ENCODE data around the gene MGAT4C.

The MGAT4C gene

GRCh38 chr12:86229772-86230171, 26.4 kb downstream of the MGAT4C start:
- no peak for DNase-seq (ENCODE audit: low read depth)
- no peak overlapping the region for H3K4me3 ChIP-seq (ENCODE audit: low read depth, low read length)
- TF ChIP-seq, protein P1, sequence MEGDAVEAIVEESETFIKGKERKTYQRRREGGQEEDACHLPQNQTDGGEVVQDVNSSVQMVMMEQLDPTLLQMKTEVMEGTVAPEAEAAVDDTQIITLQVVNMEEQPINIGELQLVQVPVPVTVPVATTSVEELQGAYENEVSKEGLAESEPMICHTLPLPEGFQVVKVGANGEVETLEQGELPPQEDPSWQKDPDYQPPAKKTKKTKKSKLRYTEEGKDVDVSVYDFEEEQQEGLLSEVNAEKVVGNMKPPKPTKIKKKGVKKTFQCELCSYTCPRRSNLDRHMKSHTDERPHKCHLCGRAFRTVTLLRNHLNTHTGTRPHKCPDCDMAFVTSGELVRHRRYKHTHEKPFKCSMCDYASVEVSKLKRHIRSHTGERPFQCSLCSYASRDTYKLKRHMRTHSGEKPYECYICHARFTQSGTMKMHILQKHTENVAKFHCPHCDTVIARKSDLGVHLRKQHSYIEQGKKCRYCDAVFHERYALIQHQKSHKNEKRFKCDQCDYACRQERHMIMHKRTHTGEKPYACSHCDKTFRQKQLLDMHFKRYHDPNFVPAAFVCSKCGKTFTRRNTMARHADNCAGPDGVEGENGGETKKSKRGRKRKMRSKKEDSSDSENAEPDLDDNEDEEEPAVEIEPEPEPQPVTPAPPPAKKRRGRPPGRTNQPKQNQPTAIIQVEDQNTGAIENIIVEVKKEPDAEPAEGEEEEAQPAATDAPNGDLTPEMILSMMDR (IDR thresholded peaks at IDR 0.05; ENCODE audit: low read depth, low read length), result no peak
- TF ChIP-seq POLR2A (IDR thresholded peaks at IDR 0.05; ENCODE audit: extremely low read depth, insufficient read length) (no peak), MYC (IDR thresholded peaks at IDR 0.05; ENCODE audit: low read depth, low read length) (no peak)
- TF ChIP-seq, protein P2, sequence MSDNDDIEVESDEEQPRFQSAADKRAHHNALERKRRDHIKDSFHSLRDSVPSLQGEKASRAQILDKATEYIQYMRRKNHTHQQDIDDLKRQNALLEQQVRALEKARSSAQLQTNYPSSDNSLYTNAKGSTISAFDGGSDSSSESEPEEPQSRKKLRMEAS (IDR thresholded peaks at IDR 0.05; ENCODE audit: low read depth, low read length), result no peak

DNA sequence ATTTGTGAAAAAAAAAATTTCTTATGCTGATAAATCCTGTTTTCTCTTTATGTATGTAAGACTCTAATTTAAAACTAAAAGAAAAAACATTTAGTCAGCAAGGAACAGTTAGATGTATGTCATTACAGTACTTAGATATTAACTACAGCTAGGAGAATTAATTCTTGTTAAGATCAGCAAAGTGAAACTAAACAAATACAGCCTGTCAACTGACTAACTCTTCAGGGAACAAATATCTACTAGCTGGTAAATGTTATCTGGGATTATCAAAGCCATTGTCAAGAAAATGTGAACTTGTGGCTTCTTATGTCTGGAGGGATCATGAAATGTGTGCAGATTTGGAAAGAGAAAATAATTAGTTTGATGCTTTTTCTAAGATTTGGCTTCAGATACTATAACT, 27.5 kb downstream of the MGAT4C start:
- no peak for TF ChIP-seq MYC (IDR thresholded peaks at IDR 0.05; ENCODE audit: low read depth, low read length)
- TF ChIP-seq, protein P1 (IDR thresholded peaks at IDR 0.05; ENCODE audit: low read depth, low read length), result no peak
- no peak for TF ChIP-seq POLR2A (IDR thresholded peaks at IDR 0.05; ENCODE audit: extremely low read depth, insufficient read length)
- TF ChIP-seq, protein P2 (IDR thresholded peaks at IDR 0.05; ENCODE audit: low read depth, low read length), result no peak
- H3K4me3 ChIP-seq (ENCODE audit: low read depth, low read length), result no peak overlapping the region
- DNase-seq (ENCODE audit: low read depth), result no peak

GRCh38 chr12:86226481-86226880, 29.7 kb downstream of the MGAT4C start:
- DNase-seq (ENCODE audit: low read depth), result no peak
- TF ChIP-seq POLR2A (IDR thresholded peaks at IDR 0.05; ENCODE audit: extremely low read depth, insufficient read length) (no peak), MYC (IDR thresholded peaks at IDR 0.05; ENCODE audit: low read depth, low read length) (no peak)
- TF ChIP-seq, protein P1 (IDR thresholded peaks at IDR 0.05; ENCODE audit: low read depth, low read length), result no peak
- TF ChIP-seq, protein P2 (IDR thresholded peaks at IDR 0.05; ENCODE audit: low read depth, low read length), result no peak
- H3K4me3 ChIP-seq (ENCODE audit: low read depth, low read length), result no peak overlapping the region

DNA sequence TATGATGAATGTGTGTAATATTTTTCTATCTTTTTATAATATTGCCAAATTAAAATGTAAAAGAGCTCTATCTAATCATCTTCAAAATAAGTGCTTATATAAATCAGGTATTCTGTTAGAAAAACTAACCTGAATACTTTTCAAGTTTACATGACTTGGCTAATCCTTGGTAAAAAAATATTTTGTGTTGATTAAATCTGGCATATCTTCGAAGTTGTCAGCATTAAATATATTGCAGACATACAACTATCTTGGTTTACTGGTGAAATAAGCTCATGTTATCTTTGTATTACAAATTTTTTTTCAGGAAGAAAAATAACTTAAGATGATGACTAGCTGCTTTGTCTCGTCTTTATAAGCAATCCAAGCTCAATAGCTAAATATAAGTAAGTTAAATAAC, 39.6 kb downstream of the MGAT4C start:
- no peak overlapping the region for H3K4me3 ChIP-seq (ENCODE audit: low read depth, low read length)
- TF ChIP-seq, protein P2 (IDR thresholded peaks at IDR 0.05; ENCODE audit: low read depth, low read length), result no peak
- TF ChIP-seq POLR2A (IDR thresholded peaks at IDR 0.05; ENCODE audit: extremely low read depth, insufficient read length) (no peak), MYC (IDR thresholded peaks at IDR 0.05; ENCODE audit: low read depth, low read length) (no peak)
- TF ChIP-seq, protein P1 (IDR thresholded peaks at IDR 0.05; ENCODE audit: low read depth, low read length), result no peak
- DNase-seq (ENCODE audit: low read depth), result no peak

DNA sequence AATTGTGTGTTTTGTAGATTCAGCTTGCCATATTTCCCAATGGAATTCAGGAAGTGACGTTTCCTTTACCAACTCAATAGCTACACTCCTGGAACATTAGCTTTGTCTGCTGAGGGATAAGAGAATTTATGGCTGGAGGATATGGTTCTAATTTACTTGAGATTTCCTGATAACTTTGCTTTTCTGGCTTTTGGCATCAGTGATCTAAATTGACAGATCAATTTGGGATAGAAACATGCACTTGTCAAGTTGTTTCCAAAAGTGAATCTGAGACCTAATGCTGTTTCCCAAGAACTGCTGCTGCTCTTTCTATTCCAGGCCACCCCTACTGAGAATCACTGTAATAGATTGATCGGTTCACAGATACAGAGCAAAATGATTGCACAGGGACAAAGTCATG, 43.2 kb downstream of the MGAT4C start:
- TF ChIP-seq POLR2A (IDR thresholded peaks at IDR 0.05; ENCODE audit: extremely low read depth, insufficient read length) (no peak), MYC (IDR thresholded peaks at IDR 0.05; ENCODE audit: low read depth, low read length) (no peak)
- TF ChIP-seq, protein P2 (IDR thresholded peaks at IDR 0.05; ENCODE audit: low read depth, low read length), result no peak
- TF ChIP-seq, protein P1 (IDR thresholded peaks at IDR 0.05; ENCODE audit: low read depth, low read length), result no peak

More for the DNA sequence above, 43.2 kb downstream of the MGAT4C start:
- H3K4me3 ChIP-seq (ENCODE audit: low read depth, low read length), result no peak overlapping the region
- no peak for DNase-seq (ENCODE audit: low read depth)
